ENCODE measurements around the gene MSANTD4. TPM values are rescaled to one million over a fixed set of nuclear protein-coding genes. Genes with fewer than 3 reads are reported as not detected.

Gene MSANTD4
- total RNA-seq, 4 donors from 2014 or later = 17.3 to 28.0 (median 22.1) TPM

- Histone ChIP-seq H3K9me3 (no peaks in the 10 kb centered on the region), H3K4me3 (no peak overlapping the region), H3K4me1 (no peaks in the 10 kb centered on the region), H3K36me3 (no peaks in the 10 kb centered on the region), H3K27ac (no peak overlapping the region), H3K27me3 (no peaks in the 10 kb centered on the region)
- no peak for TF ChIP-seq POLR2A (IDR thresholded peaks at IDR 0.05)
- TF ChIP-seq EP300 (IDR thresholded peaks at IDR 0.05) = no peak
- TF ChIP-seq CTCF (IDR thresholded peaks at IDR 0.05) = no peak
- WGBS, 2 donors = 72 to 78% methylated on average over 4 of the region's 4 CpGs
- DNase-seq (ENCODE audit: low spot score in 2 of 2) = no peak
These were observed 8.6 kb upstream of the MSANTD4 start for GRCh38 chr11:106030609-106031008.

GRCh38 chr11:106022795-106023275 lies 795 bp upstream of the MSANTD4 start:
- TF ChIP-seq CTCF (IDR thresholded peaks at IDR 0.05) (no peak), EP300 (IDR thresholded peaks at IDR 0.05) (no peak), POLR2A (IDR thresholded peaks at IDR 0.05) (no peak)
- no peaks in the 10 kb centered on the region for H3K36me3 ChIP-seq
- peak overlapping the region; percentile 40 to 92 (median 80) for H3K4me3 ChIP-seq
- peak in 1 of 2 donors; percentile 23 for DNase-seq (ENCODE audit: low spot score in 2 of 2)
- no peaks in the 10 kb centered on the region for H3K9me3 ChIP-seq
- H3K27ac ChIP-seq = peak overlapping the region in 2 of 4 donors; percentile 83 to 84
- peaks cover 0 to 34% (median 5%) of the 10 kb centered on the region in 4 donors for H3K4me1 ChIP-seq
- whole genome bisulfite sequencing, 2 donors = 84 to 87% methylated on average over 7 of the region's 7 CpGs
- H3K27me3 ChIP-seq = no peaks in the 10 kb centered on the region

GRCh38 chr11:106021181-106021966 lies 666 bp downstream of the MSANTD4 start:
- Histone ChIP-seq H3K9me3 (no peaks in the 10 kb centered on the region), H3K4me1 (peaks cover 0 to 42% (median 5%) of the 10 kb centered on the region in 4 donors), H3K36me3 (no peaks in the 10 kb centered on the region), H3K4me3 (peak overlapping the region; percentile 68 to 92 (median 86)), H3K27ac (peak overlapping the region; percentile 28 to 84 (median 66)), H3K27me3 (no peaks in the 10 kb centered on the region)
- 18 to 22% methylated on average over 15 to 18 of the region's 18 CpGs for WGBS, 2 donors
- TF ChIP-seq EP300 (IDR thresholded peaks at IDR 0.05) (no peak), POLR2A (IDR thresholded peaks at IDR 0.05) (no peak), CTCF (IDR thresholded peaks at IDR 0.05) (no peak)
- DNase-seq (ENCODE audit: low spot score in 2 of 2) = no peak

GRCh38 chr11:106017093-106017492 lies 4.9 kb downstream of the MSANTD4 start:
- Histone ChIP-seq H3K36me3 (peaks cover 0 to 8% (median 0%) of the 10 kb centered on the region in 3 donors), H3K4me3 (no peak overlapping the region), H3K27me3 (no peaks in the 10 kb centered on the region), H3K27ac (no peak overlapping the region), H3K4me1 (peaks cover 0 to 53% (median 4%) of the 10 kb centered on the region in 4 donors), H3K9me3 (no peaks in the 10 kb centered on the region)
- no peak for DNase-seq (ENCODE audit: low spot score in 2 of 2)
- TF ChIP-seq EP300 (IDR thresholded peaks at IDR 0.05) (no peak), CTCF (IDR thresholded peaks at IDR 0.05) (no peak)
- 93 to 94% methylated on average over 2 of the region's 2 CpGs for WGBS, 2 donors

- 63 to 74% methylated on average over 2 of the region's 2 CpGs for WGBS, 2 donors
- Histone ChIP-seq H3K9me3 (no peaks in the 10 kb centered on the region), H3K27ac (no peak overlapping the region), H3K27me3 (no peaks in the 10 kb centered on the region), H3K4me3 (no peak overlapping the region), H3K36me3 (peaks cover 0 to 16% (median 0%) of the 10 kb centered on the region in 3 donors), H3K4me1 (peaks cover 0 to 42% (median 0%) of the 10 kb centered on the region in 4 donors)
- DNase-seq (ENCODE audit: low spot score in 2 of 2) = no peak
- TF ChIP-seq POLR2A (IDR thresholded peaks at IDR 0.05) = no peak
- TF ChIP-seq CTCF (IDR thresholded peaks at IDR 0.05) = no peak
- TF ChIP-seq EP300 (IDR thresholded peaks at IDR 0.05) = no peak
These were observed 7.0 kb downstream of the MSANTD4 start for GRCh38 chr11:106015066-106015465.
